HepG2 (cell line): ENCODE measurements around the gene CDV3.

Experiments used
- BRF2 ChIP-seq: sonication (generic); formaldehyde crosslinking; IDR thresholded peaks from 2 replicates; pipeline ENCODE4 v1.8.1; 2022; ENCODE audit warnings: mild to moderate bottlenecking, missing genetic modification reagents
- CREB1 ChIP-seq, 2 experiments: fragments of 450-650 bp in 1 of 2; IDR thresholded peaks; 2 replicates each; pipeline ENCODE4 v1.6.1; 2016 to 2017; ENCODE audit warnings: control low read depth in 1 of 2, mild to moderate bottlenecking in 1 of 2, missing compliant biosample characterization in 1 of 2, missing genetic modification characterization in 1 of 2
- FOXK2 ChIP-seq: fragments of 450-650 bp; IDR thresholded peaks from 2 replicates; pipeline ENCODE4 v1.6.1; 2016
- MAZ ChIP-seq, 2 experiments: sonication (generic) in 1 of 2; formaldehyde crosslinking in 1 of 2; IDR thresholded peaks; 2 replicates each; pipeline versions ENCODE4 v1.5.0 to v1.6.1; 2012 to 2020; ENCODE audit warnings: low read depth in 2 of 2, mild to moderate bottlenecking in 2 of 2, borderline replicate concordance in 1 of 2, improper control_type of control experiment in 1 of 2, low read length in 1 of 2, missing genetic modification reagents in 1 of 2, moderate library complexity in 1 of 2
- MTA1 ChIP-seq: sonication (generic); formaldehyde crosslinking; IDR thresholded peaks from 2 replicates; pipeline ENCODE4 v1.4.0; 2020; ENCODE audit warnings: missing genetic modification reagents, mild to moderate bottlenecking, borderline replicate concordance
- NBN ChIP-seq: fragments of 450-650 bp; conservative IDR thresholded peaks from 2 replicates; pipeline ENCODE4 v1.6.1; 2017
- NFE2L2 ChIP-seq: fragments of 150-350 bp; IDR thresholded peaks from 2 replicates; pipeline ENCODE4 v1.6.1; 2014; ENCODE audit warnings: low read length
- POLR2AphosphoS5 ChIP-seq: IDR thresholded peaks from 2 replicates; pipeline ENCODE4 v1.6.1; 2012; ENCODE audit warnings: low read depth, low read length
- RCOR2 ChIP-seq: IDR thresholded peaks from 2 replicates; pipeline ENCODE4 v1.6.1; 2016; ENCODE audit warnings: missing biosample characterization, missing genetic modification reagents
- SSRP1 ChIP-seq: IDR thresholded peaks from 2 replicates; pipeline ENCODE4 v1.6.1; 2016; ENCODE audit warnings: control low read depth
- ZBTB8A ChIP-seq: sonication (generic); formaldehyde crosslinking; IDR thresholded peaks from 2 replicates; pipeline ENCODE4 v1.4.0; 2020; ENCODE audit warnings: mild to moderate bottlenecking, low read depth, missing genetic modification reagents, borderline replicate concordance
- ZNF691 ChIP-seq: sonication (generic); formaldehyde crosslinking; IDR thresholded peaks from 2 replicates; pipeline ENCODE4 v1.4.0; 2020; ENCODE audit warnings: missing genetic modification reagents, low read depth, mild to moderate bottlenecking, borderline replicate concordance

GRCh38 chr3:133607816-133608215 is 34.3 kb downstream of the CDV3 start:
- TF ChIP-seq CREB1 (IDR thresholded peaks at IDR 0.05) (no peak), CREB1 (CRISPR knock-in tag; IDR thresholded peaks at IDR 0.05) (no peak), ZBTB8A (CRISPR knock-in tag) (no peak), ZNF691 (CRISPR knock-in tag) (no peak), MTA1 (CRISPR knock-in tag) (no peak), NFE2L2 (no peak), BRF2 (CRISPR knock-in tag) (no peak), SSRP1 (CRISPR knock-in tag) (no peak), MAZ (IDR thresholded peaks at IDR 0.05; ENCODE audit: borderline replicate concordance, low read depth, low read length) (no peak), MAZ (CRISPR knock-in tag; IDR thresholded peaks at IDR 0.05; ENCODE audit: low read depth) (no peak), FOXK2 (no peak), RCOR2 (no peak), NBN (no peak), POLR2AphosphoS5 (no peak)
